A172 (cell line): Measurements from ENCODE around the gene NSD2. TPM values are rescaled to one million over a fixed set of nuclear protein-coding genes. Genes with fewer than 3 reads are reported as not detected.
"Not testable (repeated sequence)": the region's sequence is repeated elsewhere in the genome, so short reads cannot be mapped to it uniquely, and the experiment has no call there.

ENCODE experiments used
- DNase-seq: peaks from one replicate; pipeline ENCODE4 v3.0.0-alpha.2; 2015; ENCODE audit warnings: low spot score
- total RNA-seq: library from RNA; depleted of rRNA; stranded (reverse); fragments of >200 nt; shearing (Covaris generic); gene quantifications from 2 replicates; pipeline ENCODE4 v1.2.3, GENCODE V29; 2014; rRNA removed

The NSD2 gene
- total RNA-seq, 1 experiment from 2014 or later = 70.0 TPM

DNA sequence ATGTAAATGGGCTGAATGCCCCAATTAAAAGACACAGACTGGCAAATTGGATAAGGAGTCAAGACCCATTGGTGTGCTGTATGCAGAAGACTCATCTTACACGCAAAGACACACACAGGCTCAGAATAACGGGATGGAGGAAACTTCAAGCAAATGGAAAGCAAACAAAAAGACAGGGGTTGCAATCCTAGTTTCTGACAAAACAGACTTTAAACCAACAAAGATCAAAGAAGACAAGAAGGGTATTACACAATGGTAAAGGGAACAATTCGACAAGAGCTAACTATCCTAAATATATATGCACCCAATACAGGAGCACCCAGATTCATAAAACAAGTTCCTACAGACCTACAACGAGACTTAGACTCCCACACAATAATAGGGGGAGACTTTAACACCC, 128.1 kb downstream of the NSD2 start:
- DNase-seq = not testable (repeated sequence)

- not testable (repeated sequence) for DNase-seq
Measured at GRCh38 chr4:2003361-2003760, 132.2 kb downstream of the NSD2 start.

DNA sequence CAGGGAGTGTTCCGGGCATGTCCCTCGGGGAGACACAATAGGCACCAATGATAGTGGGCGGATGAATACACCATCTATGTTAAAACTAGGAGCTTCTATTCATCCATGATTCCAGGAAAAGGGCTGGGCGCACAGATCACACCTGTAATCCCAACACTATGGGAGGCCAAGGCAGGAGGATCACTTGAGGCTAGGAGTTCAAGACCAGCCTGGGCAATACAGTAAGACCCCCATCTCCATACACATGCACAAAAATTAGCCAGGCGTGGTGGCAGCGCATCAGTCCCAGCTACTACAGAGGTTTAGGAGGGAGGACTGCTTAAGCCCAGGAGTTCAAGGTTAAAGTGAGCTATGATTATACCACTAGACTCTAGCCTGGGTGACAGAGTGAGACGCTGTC, 135.2 kb downstream of the NSD2 start:
- no peak for DNase-seq

DNA sequence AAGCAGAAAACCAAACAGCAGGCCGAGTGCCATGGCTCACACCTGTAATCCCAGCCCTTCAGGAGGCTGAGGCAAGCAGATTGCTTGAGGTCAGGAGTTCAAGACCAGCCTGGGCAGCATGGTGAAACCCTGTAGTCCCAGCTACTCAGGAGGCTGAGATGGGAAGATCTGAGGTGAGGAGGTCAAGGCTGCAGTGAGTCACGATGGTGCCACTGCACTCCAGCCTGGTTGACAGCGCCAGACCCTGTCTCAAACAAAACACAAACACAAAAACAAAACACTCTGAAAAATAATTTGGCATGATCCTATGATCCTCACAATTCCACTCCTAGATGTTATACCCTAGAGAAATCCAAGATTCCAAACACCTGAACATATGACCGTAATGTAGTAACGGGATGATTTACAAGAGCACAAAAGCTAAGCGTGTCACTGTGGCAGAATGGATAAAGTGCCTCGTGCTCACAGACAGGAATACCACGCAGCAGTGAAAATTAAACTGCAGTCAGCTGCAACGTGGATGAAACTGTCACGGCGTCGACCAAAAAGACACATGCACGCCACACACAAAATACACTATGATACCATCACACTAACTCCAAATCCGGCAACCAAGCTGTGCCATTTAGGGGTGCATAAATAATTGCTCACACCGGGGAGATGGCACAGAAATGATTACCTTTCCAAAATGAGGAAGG, 135.9 kb downstream of the NSD2 start:
- no peak for DNase-seq

- DNase-seq = no peak
Measured at GRCh38 chr4:2007804-2008670, 136.8 kb downstream of the NSD2 start.

DNA sequence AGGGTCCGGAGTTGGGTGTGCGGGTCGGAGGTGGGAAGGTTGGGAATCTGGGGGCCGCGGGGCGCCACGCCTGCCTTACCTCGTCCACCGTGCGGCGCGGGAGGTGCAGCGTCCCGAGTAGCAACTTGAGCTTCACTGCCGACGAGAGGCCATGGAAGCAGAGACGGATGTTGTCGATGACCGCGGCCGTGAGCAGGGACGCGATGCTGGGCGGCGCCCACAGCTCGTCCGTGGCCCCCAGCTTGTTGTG, 137.4 kb downstream of the NSD2 start:
- no peak for DNase-seq

- DNase-seq = peak; percentile 84
Measured at GRCh38 chr4:2008921-2009650, 137.9 kb downstream of the NSD2 start, which contains the start of gene NELFA. NELFA (minus strand) TSS chr4:2008974; CDS start chr4:2008959, 15 bp downstream.

DNA sequence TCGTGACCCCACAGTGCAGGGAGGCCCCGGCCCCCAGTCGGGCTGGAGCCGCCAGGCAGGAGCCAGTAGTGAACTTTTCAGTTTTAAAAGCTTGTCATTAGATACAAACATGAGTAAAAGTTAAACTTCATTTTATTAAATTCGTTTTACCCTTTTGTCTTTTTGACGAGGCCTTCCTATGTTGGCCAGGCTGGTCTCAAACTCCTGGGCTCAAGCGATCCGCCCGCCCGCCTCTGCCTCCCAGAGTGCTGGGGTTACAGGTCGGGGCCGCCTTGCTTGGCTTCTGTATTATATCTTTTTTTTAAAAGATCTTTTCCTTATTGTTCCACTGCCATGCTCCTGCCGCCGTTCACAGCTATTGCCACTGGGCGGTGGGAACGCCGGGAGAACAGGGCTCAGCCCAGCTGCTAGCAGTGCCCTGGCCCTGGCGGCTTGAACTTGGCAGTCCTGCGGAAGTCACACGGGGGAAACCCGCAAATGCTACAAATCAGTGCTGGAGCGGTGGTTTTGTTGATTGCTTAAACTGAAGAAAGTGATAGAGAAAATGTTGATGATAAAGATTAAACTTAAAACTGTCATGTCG, 138.5 kb downstream of the NSD2 start:
- DNase-seq = peak; percentile 36

- no peak for DNase-seq
Measured at GRCh38 chr4:2011583-2011982, 140.4 kb downstream of the NSD2 start.

DNA sequence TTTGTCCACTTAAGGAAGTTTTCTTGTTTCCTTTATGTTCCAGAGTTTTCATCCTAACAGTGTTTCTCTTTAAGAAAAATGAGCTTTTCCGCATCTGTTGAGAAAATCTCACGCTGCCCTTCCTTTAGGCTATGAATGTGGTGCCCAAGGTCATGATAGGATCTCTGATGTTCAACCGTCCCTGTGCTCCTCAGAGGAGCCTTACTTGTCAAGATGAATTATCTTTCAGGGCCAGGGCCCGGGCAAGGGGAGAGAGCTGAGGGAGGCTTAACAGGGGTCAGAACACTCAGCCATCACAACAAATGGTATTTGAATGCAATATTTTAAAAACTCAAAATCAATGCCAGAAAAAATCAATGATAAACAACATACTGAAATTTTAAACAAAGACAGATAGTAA, 143.8 kb downstream of the NSD2 start:
- no peak for DNase-seq

DNA sequence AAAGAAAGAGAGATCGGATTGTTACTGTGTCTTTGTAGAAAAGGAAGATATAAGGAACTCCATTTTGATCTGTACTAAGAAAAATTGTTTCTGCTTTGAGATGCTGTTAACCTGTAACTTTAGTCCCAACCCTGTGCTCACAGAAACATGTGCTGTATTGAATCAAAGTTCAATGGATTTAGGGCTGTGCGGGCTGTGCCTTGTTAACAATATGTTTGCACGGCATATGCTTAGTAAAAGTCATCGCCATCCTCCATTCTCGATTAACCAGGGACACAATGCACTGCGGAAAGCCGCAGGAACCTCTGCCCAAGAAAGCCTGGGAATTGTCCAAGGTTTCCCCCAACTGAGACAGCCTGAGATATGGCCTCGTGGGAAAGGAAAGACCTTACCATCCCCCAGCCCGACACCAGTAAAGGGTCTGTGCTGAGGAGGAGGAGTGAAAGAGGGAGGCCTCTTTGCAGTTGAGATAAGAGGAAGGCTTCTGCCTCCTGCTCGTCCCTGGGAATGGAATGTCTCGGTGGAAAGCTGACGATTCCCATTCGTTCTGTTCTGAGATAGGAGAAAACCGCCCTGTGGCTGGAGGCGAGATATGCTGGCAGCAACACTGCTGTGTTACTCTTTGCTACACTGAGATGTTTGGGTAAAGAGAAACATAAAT, 150.3 kb downstream of the NSD2 start:
- DNase-seq = not testable (repeated sequence)

DNA sequence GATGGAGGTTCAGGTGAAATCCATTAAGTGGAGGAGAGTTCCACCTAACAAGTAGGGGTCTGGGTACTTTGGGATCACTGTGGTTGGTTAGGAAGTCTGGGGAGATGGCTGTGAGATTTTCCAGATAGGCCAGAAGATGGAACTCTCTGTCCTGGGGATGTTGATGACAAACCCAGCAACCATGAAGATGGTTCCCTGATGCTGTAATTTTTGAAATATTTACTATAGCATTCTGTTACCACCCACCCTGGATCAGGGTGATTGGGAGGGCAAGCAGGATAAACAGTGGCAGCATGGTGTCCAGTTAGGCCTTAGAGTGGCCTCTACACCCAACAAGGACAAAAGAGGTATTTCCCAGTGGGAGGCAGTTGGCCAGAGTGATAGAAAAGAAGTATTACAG, 153.5 kb downstream of the NSD2 start:
- DNase-seq = no peak

- DNase-seq = no peak
Measured at GRCh38 chr4:2025817-2026216, 154.6 kb downstream of the NSD2 start.

DNA sequence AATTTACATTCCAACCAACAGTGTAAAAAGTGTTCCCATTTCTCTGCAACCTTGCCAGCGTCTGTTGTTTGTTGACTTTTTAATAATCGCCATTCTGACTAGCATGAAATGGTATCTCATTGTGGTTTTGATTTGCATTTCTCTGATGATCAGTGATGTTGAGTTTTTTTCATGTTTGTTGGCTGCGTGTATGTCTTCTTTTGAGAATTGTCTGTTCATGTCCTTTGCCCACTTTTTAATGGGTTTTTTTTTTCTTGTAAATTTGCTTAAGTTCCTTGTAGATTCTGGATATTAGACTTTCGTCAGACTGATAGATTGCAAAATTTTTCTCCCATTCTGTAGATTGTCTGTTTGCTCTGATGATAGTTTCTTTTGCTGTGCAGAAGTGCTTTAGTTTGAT, 155.9 kb downstream of the NSD2 start:
- not testable (repeated sequence) for DNase-seq

DNA sequence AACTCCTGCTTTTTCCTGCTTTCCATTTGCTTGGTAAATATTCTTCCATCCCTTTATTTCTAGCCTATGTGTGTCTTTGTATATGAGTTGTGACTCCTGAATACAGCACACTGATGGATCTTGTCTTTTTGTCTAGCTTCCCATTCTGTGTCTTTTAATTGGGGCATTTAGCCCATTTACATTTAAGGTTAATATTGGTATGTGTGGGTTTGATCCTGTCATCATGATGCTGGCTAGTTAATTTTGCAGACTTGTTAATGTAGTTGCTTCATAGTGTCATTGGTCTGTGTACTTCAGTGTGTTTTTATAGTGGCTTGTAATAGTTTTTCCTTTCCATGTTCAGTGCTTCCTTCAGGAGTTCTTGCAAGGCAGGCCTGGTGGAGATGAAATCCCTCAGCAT, 160.0 kb downstream of the NSD2 start:
- not testable (repeated sequence) for DNase-seq

Other genes with a start within 250 kb of the NSD2 start
- 4.1 and 6.0 TPM in 2 replicates for gene FAM53A, start 187.1 kb upstream of the NSD2 start, total RNA-seq
- 163 and 168 TPM in 2 replicates for gene SLBP, start 159.1 kb upstream of the NSD2 start, total RNA-seq
- gene TMEM129, start 150.1 kb upstream of the NSD2 start, total RNA-seq = 43.7 and 47.6 TPM in 2 replicates
- 39.6 and 55.0 TPM in 2 replicates for gene TACC3, start 149.9 kb upstream of the NSD2 start, total RNA-seq
- 12.4 and 19.8 TPM in 2 replicates for gene FGFR3, start 78.1 kb upstream of the NSD2 start, total RNA-seq
- gene LETM1, start 15.2 kb upstream of the NSD2 start, total RNA-seq = 48.3 and 55.6 TPM in 2 replicates
- 18.1 and 20.5 TPM in 2 replicates for gene NELFA, start 137.6 kb downstream of the NSD2 start, total RNA-seq
- gene NAT8L, start 187.9 kb downstream of the NSD2 start, total RNA-seq = 4.8 and 5.5 TPM in 2 replicates